Body of pancreas (tissue), 4 donors: ENCODE data around the gene LRRC10.

Experiments used
- POLR2A ChIP-seq, 3 donors: fragments of 450-650 bp; IDR thresholded peaks; one replicate each; pipeline ENCODE4 v1.6.1; 2016; ENCODE audit warnings: antibody characterized with exemption in 3 of 3, mild to moderate bottlenecking in 2 of 3
- TF ChIP-seq, protein P1 (sequence below), 7 experiments: fragments of 450-650 bp in 4 of 7; fragments of 200-600 bp in 3 of 7; sonication (generic) in 3 of 7; IDR thresholded peaks; one replicate each; pipeline ENCODE4 v1.5.1; 2016 to 2019; ENCODE audit warnings: antibody characterized with exemption in 7 of 7

GRCh38 chr12:69575346-69575745 is 35.4 kb downstream of the LRRC10 start:
- TF ChIP-seq POLR2A (IDR thresholded peaks at IDR 0.05) = no peak
- TF ChIP-seq, protein P1, sequence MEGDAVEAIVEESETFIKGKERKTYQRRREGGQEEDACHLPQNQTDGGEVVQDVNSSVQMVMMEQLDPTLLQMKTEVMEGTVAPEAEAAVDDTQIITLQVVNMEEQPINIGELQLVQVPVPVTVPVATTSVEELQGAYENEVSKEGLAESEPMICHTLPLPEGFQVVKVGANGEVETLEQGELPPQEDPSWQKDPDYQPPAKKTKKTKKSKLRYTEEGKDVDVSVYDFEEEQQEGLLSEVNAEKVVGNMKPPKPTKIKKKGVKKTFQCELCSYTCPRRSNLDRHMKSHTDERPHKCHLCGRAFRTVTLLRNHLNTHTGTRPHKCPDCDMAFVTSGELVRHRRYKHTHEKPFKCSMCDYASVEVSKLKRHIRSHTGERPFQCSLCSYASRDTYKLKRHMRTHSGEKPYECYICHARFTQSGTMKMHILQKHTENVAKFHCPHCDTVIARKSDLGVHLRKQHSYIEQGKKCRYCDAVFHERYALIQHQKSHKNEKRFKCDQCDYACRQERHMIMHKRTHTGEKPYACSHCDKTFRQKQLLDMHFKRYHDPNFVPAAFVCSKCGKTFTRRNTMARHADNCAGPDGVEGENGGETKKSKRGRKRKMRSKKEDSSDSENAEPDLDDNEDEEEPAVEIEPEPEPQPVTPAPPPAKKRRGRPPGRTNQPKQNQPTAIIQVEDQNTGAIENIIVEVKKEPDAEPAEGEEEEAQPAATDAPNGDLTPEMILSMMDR (IDR thresholded peaks at IDR 0.05) = no peak
